ENCODE measurements around the gene RAB3GAP1. TPM values are rescaled to one million over a fixed set of nuclear protein-coding genes. Genes with fewer than 3 reads are reported as not detected.
"Not testable (repeated sequence)": the region's sequence is repeated elsewhere in the genome, so short reads cannot be mapped to it uniquely, and the experiment has no call there.

The RAB3GAP1 gene
- total RNA-seq, 4 donors from 2014 or later = 59.3 to 66.9 (median 63.6) TPM

DNA sequence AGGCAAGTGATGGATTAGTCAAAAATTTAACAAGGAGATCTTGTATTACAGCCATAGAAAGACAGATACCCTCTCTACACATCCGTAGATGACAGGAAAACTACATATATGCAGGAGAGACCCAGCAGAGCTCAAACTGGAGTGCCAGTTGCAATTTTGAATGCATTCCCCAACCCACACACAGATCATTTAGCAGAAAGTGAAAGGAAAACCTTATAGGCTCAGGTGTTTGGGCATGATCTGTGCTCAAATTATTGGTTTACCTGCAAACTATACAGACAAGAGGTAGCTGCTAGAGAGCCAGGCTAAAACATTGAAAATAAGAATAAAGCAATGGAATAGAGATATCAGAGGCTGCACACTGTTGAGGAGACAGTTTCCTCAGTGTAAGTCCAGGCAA is 51.8 kb downstream of the RAB3GAP1 start:
- intact Hi-C loops (cut with DNase I) = no loop called here
- 0% methylated on average over 1 of the region's 1 CpG for WGBS
- Histone ChIP-seq H3K9me3 (no peaks in the 10 kb centered on the region), H3K4me3 (no peak overlapping the region), H3K27ac (replicated peaks in 1 of 4) (no peak overlapping the region), H3K27me3 (no peaks in the 10 kb centered on the region), H3K4me1 (peaks cover 6 to 14% (median 9%) of the 10 kb centered on the region in 4 donors), H3K36me3 (peaks cover 0 to 24% (median 15%) of the 10 kb centered on the region in 4 donors)
- no peak for DNase-seq (ENCODE audit: extremely low spot score)
- no peak for TF ChIP-seq POLR2A (IDR thresholded peaks at IDR 0.05; ENCODE audit: low read depth)
- TF ChIP-seq, protein P1, sequence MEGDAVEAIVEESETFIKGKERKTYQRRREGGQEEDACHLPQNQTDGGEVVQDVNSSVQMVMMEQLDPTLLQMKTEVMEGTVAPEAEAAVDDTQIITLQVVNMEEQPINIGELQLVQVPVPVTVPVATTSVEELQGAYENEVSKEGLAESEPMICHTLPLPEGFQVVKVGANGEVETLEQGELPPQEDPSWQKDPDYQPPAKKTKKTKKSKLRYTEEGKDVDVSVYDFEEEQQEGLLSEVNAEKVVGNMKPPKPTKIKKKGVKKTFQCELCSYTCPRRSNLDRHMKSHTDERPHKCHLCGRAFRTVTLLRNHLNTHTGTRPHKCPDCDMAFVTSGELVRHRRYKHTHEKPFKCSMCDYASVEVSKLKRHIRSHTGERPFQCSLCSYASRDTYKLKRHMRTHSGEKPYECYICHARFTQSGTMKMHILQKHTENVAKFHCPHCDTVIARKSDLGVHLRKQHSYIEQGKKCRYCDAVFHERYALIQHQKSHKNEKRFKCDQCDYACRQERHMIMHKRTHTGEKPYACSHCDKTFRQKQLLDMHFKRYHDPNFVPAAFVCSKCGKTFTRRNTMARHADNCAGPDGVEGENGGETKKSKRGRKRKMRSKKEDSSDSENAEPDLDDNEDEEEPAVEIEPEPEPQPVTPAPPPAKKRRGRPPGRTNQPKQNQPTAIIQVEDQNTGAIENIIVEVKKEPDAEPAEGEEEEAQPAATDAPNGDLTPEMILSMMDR (IDR thresholded peaks at IDR 0.05) = no peak
- TF ChIP-seq EP300 (IDR thresholded peaks at IDR 0.05) = no peak
- no peak for TF ChIP-seq POLR2AphosphoS5 (IDR thresholded peaks at IDR 0.05)

DNA sequence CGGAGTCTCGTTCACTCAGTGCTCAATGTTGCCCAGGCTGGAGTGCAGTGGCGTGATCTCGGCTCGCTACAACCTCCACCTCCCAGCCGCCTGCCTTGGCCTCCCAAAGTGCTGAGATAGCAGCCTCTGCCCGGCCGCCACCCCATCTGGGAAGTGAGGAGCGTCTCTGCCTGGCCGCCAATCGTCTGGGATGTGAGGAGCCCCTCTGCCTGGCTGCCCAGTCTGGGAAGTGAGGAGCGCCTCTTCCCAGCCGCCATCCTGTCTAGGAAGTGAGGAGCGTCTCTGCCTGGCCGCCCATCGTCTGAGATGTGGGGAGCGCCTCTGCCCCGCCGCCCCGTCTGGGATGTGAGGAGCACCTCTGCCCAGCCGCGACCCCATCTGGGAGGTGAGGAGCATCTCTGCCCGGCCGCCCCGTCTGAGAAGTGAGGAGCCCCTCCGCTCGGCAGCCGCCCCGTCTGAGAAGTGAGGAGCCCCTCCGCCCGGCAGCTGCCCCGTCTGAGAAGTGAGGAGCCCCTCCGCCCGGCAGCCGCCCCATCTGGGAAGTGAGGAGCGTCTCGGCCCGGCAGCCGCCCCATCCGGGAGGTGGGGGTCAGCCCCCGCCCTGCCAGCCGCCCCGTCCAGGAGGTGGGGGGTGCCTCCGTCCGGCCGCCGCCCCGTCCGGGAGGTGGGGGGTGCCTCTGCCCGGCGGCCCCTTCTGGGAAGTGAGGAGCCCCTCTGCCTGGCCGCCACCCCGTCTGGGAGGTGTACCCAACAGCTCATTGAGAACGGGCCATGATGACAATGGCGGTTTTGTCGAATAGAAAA is 53.6 kb downstream of the RAB3GAP1 start:
- H3K4me3 ChIP-seq; H3K27ac ChIP-seq (replicated peaks in 1 of 4); DNase-seq (ENCODE audit: extremely low spot score); H3K9me3 ChIP-seq; H3K4me1 ChIP-seq; intact Hi-C loops (cut with DNase I); H3K27me3 ChIP-seq: not testable (repeated sequence)
- peaks cover 0 to 24% (median 15%) of the 10 kb centered on the region in 4 donors for H3K36me3 ChIP-seq
- WGBS = 95% methylated on average over 25 of the region's 56 CpGs

GRCh38 chr2:135113322-135113721 is 61.2 kb downstream of the RAB3GAP1 start:
- Histone ChIP-seq H3K4me1 (no peaks in the 10 kb centered on the region), H3K4me3 (no peak overlapping the region), H3K36me3 (peaks cover 7 to 50% (median 25%) of the 10 kb centered on the region in 4 donors), H3K9me3 (no peaks in the 10 kb centered on the region), H3K27me3 (no peaks in the 10 kb centered on the region), H3K27ac (replicated peaks in 1 of 4) (no peak overlapping the region)
- WGBS = 91% methylated on average over 3 of the region's 3 CpGs
- no peak for DNase-seq (ENCODE audit: extremely low spot score)
- TF ChIP-seq, protein P1 (IDR thresholded peaks at IDR 0.05) = no peak
- no peak for TF ChIP-seq POLR2AphosphoS5 (IDR thresholded peaks at IDR 0.05)
- no peak for TF ChIP-seq POLR2A (IDR thresholded peaks at IDR 0.05; ENCODE audit: low read depth)
- TF ChIP-seq EP300 (IDR thresholded peaks at IDR 0.05) = no peak
- intact Hi-C loops (cut with DNase I) = no loop called here

DNA sequence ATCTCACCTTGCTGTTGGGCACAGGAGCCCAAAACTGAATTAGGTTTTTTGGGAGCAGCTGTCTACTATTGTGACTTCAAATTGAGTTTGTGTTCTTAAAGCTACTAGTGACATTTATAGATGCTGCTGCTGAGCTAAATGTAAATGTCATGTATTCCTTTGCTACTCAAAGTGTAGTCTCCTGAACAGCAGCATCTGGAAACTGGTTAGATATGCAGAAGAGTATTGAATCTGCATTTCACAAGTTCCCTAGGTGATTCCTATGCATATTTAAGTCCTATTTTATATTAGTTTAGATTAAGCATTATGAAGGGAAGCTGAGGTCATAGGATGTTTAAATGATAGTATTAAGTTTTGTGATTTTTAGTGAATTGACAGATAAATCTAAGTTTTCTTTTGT is 67.5 kb downstream of the RAB3GAP1 start:
- Histone ChIP-seq H3K27ac (replicated peaks in 1 of 4) (no peak overlapping the region), H3K4me1 (peaks cover 0 to 15% (median 9%) of the 10 kb centered on the region in 4 donors), H3K9me3 (no peaks in the 10 kb centered on the region), H3K27me3 (no peaks in the 10 kb centered on the region), H3K36me3 (peaks cover 0 to 46% (median 22%) of the 10 kb centered on the region in 4 donors), H3K4me3 (no peak overlapping the region)
- intact Hi-C loops (cut with DNase I) = no loop called here
- TF ChIP-seq, protein P1 (IDR thresholded peaks at IDR 0.05) = no peak
- no peak for TF ChIP-seq EP300 (IDR thresholded peaks at IDR 0.05)
- TF ChIP-seq POLR2A (IDR thresholded peaks at IDR 0.05; ENCODE audit: low read depth) = no peak
- no peak for TF ChIP-seq POLR2AphosphoS5 (IDR thresholded peaks at IDR 0.05)
- no peak for DNase-seq (ENCODE audit: extremely low spot score)

DNA sequence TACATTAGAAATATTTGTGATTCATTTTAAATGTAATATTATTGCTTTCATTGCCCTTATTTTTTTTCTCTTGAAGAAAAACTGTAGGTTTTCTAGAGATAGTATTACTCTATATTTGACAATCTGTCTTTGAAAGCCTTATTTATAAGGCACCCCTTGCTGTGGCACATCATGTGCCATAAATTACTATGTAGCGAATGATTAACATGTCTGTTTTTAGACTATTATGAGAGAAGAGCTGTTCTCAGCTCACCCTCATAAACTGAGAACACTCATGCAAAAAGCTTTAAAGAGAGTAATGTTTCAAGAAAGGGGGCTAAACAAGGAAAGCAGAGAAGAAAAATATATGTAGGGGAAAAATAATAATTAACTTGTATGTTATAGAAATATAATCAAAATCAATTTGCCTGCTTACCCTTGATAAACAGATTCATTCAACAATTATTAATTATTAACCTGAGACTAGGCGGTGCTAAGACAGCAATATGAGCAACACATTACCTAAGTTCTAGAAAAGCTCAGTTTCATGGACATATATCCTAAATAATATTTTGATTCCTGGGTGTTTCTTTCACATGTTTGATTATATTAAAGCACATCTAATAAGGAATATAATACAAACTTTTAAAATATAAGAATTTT is 69.0 kb downstream of the RAB3GAP1 start:
- Histone ChIP-seq H3K27me3 (no peaks in the 10 kb centered on the region), H3K4me1 (peaks cover 0 to 21% (median 14%) of the 10 kb centered on the region in 4 donors), H3K9me3 (no peaks in the 10 kb centered on the region), H3K36me3 (peaks cover under 1 to 49% (median 23%) of the 10 kb centered on the region in 4 donors), H3K4me3 (no peak overlapping the region), H3K27ac (replicated peaks in 1 of 4) (no peak overlapping the region)
- intact Hi-C loops (cut with DNase I) = no loop called here
- DNase-seq (ENCODE audit: extremely low spot score) = no peak
- TF ChIP-seq EP300 (IDR thresholded peaks at IDR 0.05) (no peak), POLR2AphosphoS5 (IDR thresholded peaks at IDR 0.05) (no peak), POLR2A (IDR thresholded peaks at IDR 0.05; ENCODE audit: low read depth) (no peak)
- TF ChIP-seq, protein P1 (IDR thresholded peaks at IDR 0.05) = no peak
- 90% methylated on average over 2 of the region's 2 CpGs for WGBS

- Histone ChIP-seq H3K36me3 (peaks cover 5 to 54% (median 27%) of the 10 kb centered on the region in 4 donors), H3K4me1 (peaks cover 0 to 21% (median 14%) of the 10 kb centered on the region in 4 donors)
- intact Hi-C loops (cut with DNase I); H3K27ac ChIP-seq (replicated peaks in 1 of 4); H3K9me3 ChIP-seq; H3K4me3 ChIP-seq; H3K27me3 ChIP-seq; DNase-seq (ENCODE audit: extremely low spot score): not testable (repeated sequence)
- 78% methylated on average over 6 of the region's 6 CpGs for WGBS
Observed at GRCh38 chr2:135121658-135122039, 69.6 kb downstream of the RAB3GAP1 start.

All from esophagus muscularis mucosa (tissue), 4 donors.